PC-3 (cell line): Measurements from ENCODE around the gene ALG2. TPM values are rescaled to one million over a fixed set of nuclear protein-coding genes. Genes with fewer than 3 reads are reported as not detected.

Experiments
- ATAC-seq: fragments of 200-7000 bp; cut with Tn5 transposase; 2 replicates; pipeline ENCODE4 v1.9.1; 2020; ENCODE audit warnings: mild to moderate bottlenecking, moderate library complexity
- BruUV-seq: library from RNA; stranded (reverse); fragments of 400-500 nt; replicated peaks from 2 replicates; lab custom pipeline; 2021; lab: Mats Ljungman, UMichigan
- CTCF ChIA-PET: fragments of 300-600 bp; sonication (Branson Sonifier 250); formaldehyde crosslinking; loops from one replicate; lab custom pipeline; 2022; ENCODE audit warnings: antibody characterized with exemption; lab: Charles Lee
- POLR2A ChIA-PET: fragments of 300-600 bp; sonication (Branson Sonifier 250); formaldehyde crosslinking; loops from one replicate; lab custom pipeline; 2022; ENCODE audit warnings: antibody characterized with exemption; ENCODE audit not compliant: unreplicated experiment; lab: Charles Lee
- DNase-seq: peaks from one replicate; pipeline ENCODE4 v3.0.0-alpha.2; 2015
- H2AFZ ChIP-seq: fragments of 300-600 bp; sonication (generic); 2 replicates; pipeline ENCODE4 v1.6.0; 2016; ENCODE audit warnings: antibody characterized with exemption, low read length
- H3F3A ChIP-seq: fragments of 300-600 bp; sonication (generic); one replicate; pipeline ENCODE4 v1.6.0; 2017; ENCODE audit warnings: antibody characterized with exemption, low read length, control low read depth, mild to moderate bottlenecking; ENCODE audit not compliant: unreplicated experiment
- H3K27ac ChIP-seq: fragments of 300-600 bp; sonication (generic); 2 replicates; pipeline ENCODE4 v1.5.1; 2016; ENCODE audit warnings: mild to moderate bottlenecking, low read length
- H3K27me3 ChIP-seq: fragments of 300-600 bp; sonication (generic); 2 replicates; pipeline ENCODE4 v1.6.1; 2016; ENCODE audit warnings: low read length, mixed read lengths
- H3K36me3 ChIP-seq: fragments of 300-600 bp; sonication (generic); 2 replicates; pipeline ENCODE4 v1.6.1; 2016; ENCODE audit warnings: low read depth, mixed run types, low read length, mixed read lengths
- H3K4me1 ChIP-seq: fragments of 300-600 bp; sonication (generic); 2 replicates; pipeline ENCODE4 v1.5.1; 2016; ENCODE audit warnings: low read length; ENCODE audit not compliant: insufficient read depth
- H3K4me2 ChIP-seq: fragments of 300-600 bp; sonication (generic); 2 replicates; pipeline ENCODE4 v1.6.0; 2016; ENCODE audit warnings: low read length
- H3K4me3 ChIP-seq: fragments of 300-600 bp; sonication (generic); 2 replicates; pipeline ENCODE4 v1.5.1; 2016; ENCODE audit warnings: mild to moderate bottlenecking, low read length, mixed read lengths
- H3K79me2 ChIP-seq: fragments of 300-600 bp; sonication (generic); 2 replicates; pipeline ENCODE4 v1.6.1; 2017; ENCODE audit warnings: low read length, mixed read lengths
- H3K9ac ChIP-seq: fragments of 300-600 bp; sonication (generic); 2 replicates; pipeline ENCODE4 v1.6.0; 2016; ENCODE audit warnings: mild to moderate bottlenecking, low read length
- H3K9me2 ChIP-seq: fragments of 300-600 bp; sonication (generic); replicated peaks from 2 replicates; pipeline ENCODE4 v1.6.1; 2016; ENCODE audit warnings: mixed run types, low read length, mixed read lengths
- H3K9me3 ChIP-seq: fragments of 300-600 bp; sonication (generic); 2 replicates; pipeline ENCODE4 v1.6.1; 2016; ENCODE audit warnings: low read length, mixed read lengths
- H4K20me1 ChIP-seq: fragments of 300-600 bp; sonication (generic); 2 replicates; pipeline ENCODE4 v1.6.1; 2016; ENCODE audit warnings: low read length, mixed read lengths
- CTCF ChIP-seq: fragments of 300-600 bp; sonication (generic); conservative IDR thresholded peaks from 2 replicates; pipeline ENCODE4 v1.5.1; 2017; ENCODE audit warnings: antibody characterized with exemption, low read depth, mild to moderate bottlenecking, low read length
- EZH2 ChIP-seq: fragments of 300-600 bp; sonication (generic); IDR thresholded peaks from one replicate; pipeline ENCODE4 v1.6.1; 2017; ENCODE audit warnings: antibody characterized with exemption, mild to moderate bottlenecking, low read length; ENCODE audit not compliant: unreplicated experiment
- EZH2phosphoT487 ChIP-seq: fragments of 300-600 bp; sonication (generic); IDR thresholded peaks from 2 replicates; pipeline ENCODE4 v1.6.1; 2018; ENCODE audit warnings: mild to moderate bottlenecking, antibody characterized with exemption, low read length, borderline replicate concordance
- intact Hi-C: fragments of 100-400 bp; cut with micrococcal nuclease; formaldehyde crosslinking; loops from 2 replicates; pipeline ENCODE4 v1.9.0; 2023
- total RNA-seq: library from RNA; depleted of rRNA; stranded (reverse); fragments of >200 nt; gene quantifications from 2 replicates; pipeline ENCODE4 v1.2.3, GENCODE V29; 2014; rRNA removed

ALG2 gene
- total RNA-seq, 1 experiment from 2014 or later, result 33.2 TPM

GRCh38 chr9:99169086-99169485 lies 52.7 kb downstream of the ALG2 start:
- no peak for ATAC-seq
- intact Hi-C loops, result no loop called here

GRCh38 chr9:99167694-99168093 lies 54.0 kb downstream of the ALG2 start:
- Histone ChIP-seq H3K9me2 (no peaks in the 10 kb centered on the region), H3K36me3 (no peaks in the 10 kb centered on the region), H2AFZ (no peak overlapping the region), H3K4me2 (no peak overlapping the region), H4K20me1 (no peaks in the 10 kb centered on the region), H3K9ac (no peak overlapping the region), H3K27me3 (no peaks in the 10 kb centered on the region), H3K27ac (no peak overlapping the region), H3K9me3 (no peaks in the 10 kb centered on the region), H3K79me2 (no peaks in the 10 kb centered on the region), H3K4me1 (no peaks in the 10 kb centered on the region), H3F3A (no peaks in the 10 kb centered on the region), H3K4me3 (no peak overlapping the region)
- DNase-seq, result no peak
- intact Hi-C loops, result no loop called here
- TF ChIP-seq CTCF (no peak), EZH2 (no peak), EZH2phosphoT487 (no peak)
- CTCF ChIA-PET, result no interaction called here
- no peak for ATAC-seq
- POLR2A ChIA-PET, result no interaction called here
- BruUV-seq, result no TSS peak

More at GRCh38 chr9:99169086-99169485, 52.7 kb downstream of the ALG2 start:
- no peaks in the 10 kb centered on the region for H3K79me2 ChIP-seq
- H3K27ac ChIP-seq, result no peak overlapping the region
- DNase-seq, result no peak
- H3K4me3 ChIP-seq, result no peak overlapping the region
- H3K9ac ChIP-seq, result no peak overlapping the region
- H3K9me3 ChIP-seq, result no peaks in the 10 kb centered on the region
- H3K9me2 ChIP-seq, result no peaks in the 10 kb centered on the region
- H3K4me1 ChIP-seq, result no peaks in the 10 kb centered on the region
- no peak overlapping the region for H2AFZ ChIP-seq
- no peaks in the 10 kb centered on the region for H3K36me3 ChIP-seq
- H3K27me3 ChIP-seq, result no peaks in the 10 kb centered on the region
- no peak overlapping the region for H3K4me2 ChIP-seq
- H3F3A ChIP-seq, result no peaks in the 10 kb centered on the region
- ChIA-PET POLR2A (no interaction called here), CTCF (no interaction called here)
- H4K20me1 ChIP-seq, result no peaks in the 10 kb centered on the region
- TF ChIP-seq CTCF (no peak), EZH2phosphoT487 (no peak), EZH2 (no peak)
- BruUV-seq, result no TSS peak

- Histone ChIP-seq H3K36me3 (no peaks in the 10 kb centered on the region), H3K9ac (no peak overlapping the region), H3K4me1 (no peaks in the 10 kb centered on the region), H3K9me2 (no peaks in the 10 kb centered on the region), H3K27me3 (no peaks in the 10 kb centered on the region), H3K4me2 (no peak overlapping the region), H3K27ac (no peak overlapping the region), H3K4me3 (no peak overlapping the region), H2AFZ (no peak overlapping the region), H4K20me1 (no peaks in the 10 kb centered on the region), H3F3A (no peaks in the 10 kb centered on the region), H3K9me3 (no peaks in the 10 kb centered on the region), H3K79me2 (no peaks in the 10 kb centered on the region)
- no TSS peak for BruUV-seq
- intact Hi-C loops, result no loop called here
- ATAC-seq, result no peak
- no peak for DNase-seq
- ChIA-PET CTCF (no interaction called here), POLR2A (no interaction called here)
- TF ChIP-seq CTCF (no peak), EZH2phosphoT487 (no peak), EZH2 (no peak)
Observed at GRCh38 chr9:99167119-99167518, 54.6 kb downstream of the ALG2 start.

Other genes starting within 250 kb of the ALG2 start
- gene TGFBR1, start 116.8 kb downstream of the ALG2 start, total RNA-seq, result 9.5 and 13.2 TPM in 2 replicates
- gene SEC61B, start 340 bp upstream of the ALG2 start, total RNA-seq, result 91.3 and 107 TPM in 2 replicates